Right lobe of liver (tissue), 6 donors: ENCODE measurements around the gene FBXO3. TPM values are rescaled to one million over a fixed set of nuclear protein-coding genes. Genes with fewer than 3 reads are reported as not detected.

ENCODE experiments used
- ATAC-seq, 4 donors: fragments of 200-7000 bp; cut with Tn5 transposase; one replicate each; pipeline ENCODE4 v1.9.1; 2020; ENCODE audit warnings: mild to moderate bottlenecking in 4 of 4, moderate library complexity in 4 of 4
- DNase-seq, 3 donors: peaks; one replicate each; pipeline ENCODE4 v3.0.0-alpha.2; 2020
- H3K27ac ChIP-seq, 3 donors: fragments of 200-600 bp; one replicate each; pipeline ENCODE4 v1.8.0; 2022
- H3K27me3 ChIP-seq, 2 donors: fragments of 200-600 bp; one replicate each; pipeline ENCODE4 v1.8.0; 2022
- H3K36me3 ChIP-seq, 4 donors: fragments of 200-600 bp; sonication (generic) in 1 of 4; one replicate each; pipeline versions ENCODE4 v1.5.1 to v1.8.0; 2017 to 2022; ENCODE audit warnings: control low read depth in 1 of 4
- H3K4me1 ChIP-seq, 4 donors: fragments of 200-600 bp; sonication (generic) in 1 of 4; one replicate each; pipeline versions ENCODE4 v1.5.1 to v1.8.0; 2017 to 2022; ENCODE audit warnings: control low read depth in 1 of 4
- H3K4me3 ChIP-seq, 3 donors: fragments of 200-600 bp; one replicate each; pipeline ENCODE4 v1.8.0; 2022
- H3K9me3 ChIP-seq, 4 donors: fragments of 200-600 bp; sonication (generic) in 1 of 4; one replicate each; pipeline versions ENCODE4 v1.5.1 to v1.8.0; 2017 to 2022; ENCODE audit warnings: control low read depth in 1 of 4
- POLR2A ChIP-seq: fragments of 450-650 bp; IDR thresholded peaks from one replicate; pipeline ENCODE4 v1.6.1; 2017; ENCODE audit warnings: antibody characterized with exemption, mild to moderate bottlenecking
- WGBS: methylation state at CpG from one replicate; pipeline ENCODE4 v1.1.6; 2018; ENCODE audit warnings: low coverage, low lambda C conversion rate; ENCODE audit not compliant: insufficient coverage; ENCODE audit errors: missing lambda C conversion rate; 5-methylcytosine and 5-hydroxymethylcytosine counted together
- intact Hi-C, 2 donors: fragments of 100-400 bp; cut with DNase I; formaldehyde crosslinking; loops; one replicate each; pipeline versions ENCODE4 v1.11.2 to v1.14.1; 2022
- total RNA-seq, 6 experiments: library from RNA; depleted of rRNA in 2 of 6; stranded (reverse); fragments of >200 nt in 2 of 6; fragmentation: NEBNext Ultra II Directional in 3 of 6; extraction: Animal tissue kit (Norgen Biotek cat#: 25700) in 3 of 6; gene quantifications; one replicate each; pipeline versions ENCODE4 v1.1.0 to v1.2.4, GENCODE V29; 2016 to 2023
- TF ChIP-seq, protein P1 (sequence below), 4 donors: fragments of 200-600 bp in 3 of 4; fragments of 450-650 bp in 1 of 4; IDR thresholded peaks; one replicate each; pipeline versions ENCODE4 v1.5.1 to v1.8.0; 2016 to 2022; ENCODE audit warnings: antibody characterized with exemption in 4 of 4, mild to moderate bottlenecking in 2 of 4
- donor health status: DM: no; HTN: yes; CAD: no.
- donor health status: DM: no; HTN: no; CAD: no.
- donor health status: DM: no; HTN: no; CAD: no.
- donor health status: DM: no; HTN: yes; CAD: no.
- donor health status: DM: no; HTN: yes; CAD: no.

Gene FBXO3
- total RNA-seq, 6 experiments from 2014 or later, result 18.3 to 28.7 (median 20.8) TPM

DNA sequence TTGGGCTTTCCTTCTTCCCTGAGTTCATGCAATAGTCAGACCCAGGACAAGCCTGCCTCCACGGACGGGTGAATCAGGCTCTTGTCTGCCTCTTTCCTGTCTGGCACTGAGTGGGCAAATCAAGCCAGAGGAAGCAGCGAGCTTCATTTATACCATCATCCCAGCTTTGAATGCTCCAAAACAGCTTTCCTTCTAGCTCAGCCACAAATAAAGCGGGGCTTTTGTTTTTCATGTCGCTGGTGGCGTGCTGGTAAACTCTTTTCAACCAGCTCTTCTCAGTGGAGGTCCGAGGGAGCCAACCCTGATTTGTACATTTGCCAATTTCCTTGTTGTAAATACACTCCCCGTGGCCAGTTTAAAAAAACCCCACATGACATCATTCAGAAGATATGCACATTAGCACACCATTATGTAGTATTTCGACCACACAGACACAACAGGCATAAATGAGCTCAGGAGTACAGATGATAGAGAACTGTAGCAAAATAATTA lies 82.3 kb downstream of the FBXO3 start:
- WGBS, result 30% methylated on average over 7 of the region's 9 CpGs
- peak; percentile 13 for TF ChIP-seq POLR2A
- TF ChIP-seq, protein P1, sequence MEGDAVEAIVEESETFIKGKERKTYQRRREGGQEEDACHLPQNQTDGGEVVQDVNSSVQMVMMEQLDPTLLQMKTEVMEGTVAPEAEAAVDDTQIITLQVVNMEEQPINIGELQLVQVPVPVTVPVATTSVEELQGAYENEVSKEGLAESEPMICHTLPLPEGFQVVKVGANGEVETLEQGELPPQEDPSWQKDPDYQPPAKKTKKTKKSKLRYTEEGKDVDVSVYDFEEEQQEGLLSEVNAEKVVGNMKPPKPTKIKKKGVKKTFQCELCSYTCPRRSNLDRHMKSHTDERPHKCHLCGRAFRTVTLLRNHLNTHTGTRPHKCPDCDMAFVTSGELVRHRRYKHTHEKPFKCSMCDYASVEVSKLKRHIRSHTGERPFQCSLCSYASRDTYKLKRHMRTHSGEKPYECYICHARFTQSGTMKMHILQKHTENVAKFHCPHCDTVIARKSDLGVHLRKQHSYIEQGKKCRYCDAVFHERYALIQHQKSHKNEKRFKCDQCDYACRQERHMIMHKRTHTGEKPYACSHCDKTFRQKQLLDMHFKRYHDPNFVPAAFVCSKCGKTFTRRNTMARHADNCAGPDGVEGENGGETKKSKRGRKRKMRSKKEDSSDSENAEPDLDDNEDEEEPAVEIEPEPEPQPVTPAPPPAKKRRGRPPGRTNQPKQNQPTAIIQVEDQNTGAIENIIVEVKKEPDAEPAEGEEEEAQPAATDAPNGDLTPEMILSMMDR (IDR thresholded peaks at IDR 0.05), result no peak
- intact Hi-C loops, result loop anchor here in 1 of 2 donors (10.0 kb wide), 1 partner anchor 527 kb away; the partner anchor contains the start of gene CSTF3
- Histone ChIP-seq H3K9me3 (no peaks in the 10 kb centered on the region), H3K36me3 (no peaks in the 10 kb centered on the region), H3K27me3 (no peaks in the 10 kb centered on the region), H3K4me3 (no peak overlapping the region), H3K27ac (peak overlapping the region; percentile 66 to 92 (median 81)), H3K4me1 (peaks cover 0 to 32% (median 11%) of the 10 kb centered on the region in 4 donors)
- peak; percentile 36 to 55 (median 40) for ATAC-seq
- peak in 1 of 3 donors; percentile 44 for DNase-seq

- H3K27me3 ChIP-seq, result no peaks in the 10 kb centered on the region
- peaks cover 0 to 32% (median 11%) of the 10 kb centered on the region in 4 donors for H3K4me1 ChIP-seq
- H3K27ac ChIP-seq, result peak overlapping the region; percentile 66 to 92 (median 81)
- no peaks in the 10 kb centered on the region for H3K36me3 ChIP-seq
- no peak for TF ChIP-seq POLR2A
- TF ChIP-seq, protein P1 (IDR thresholded peaks at IDR 0.05), result no peak
- no peaks in the 10 kb centered on the region for H3K9me3 ChIP-seq
- no peak overlapping the region for H3K4me3 ChIP-seq
- intact Hi-C loops, result loop anchor here in 1 of 2 donors (10.0 kb wide), 1 partner anchor 526 kb away; the partner anchor contains the start of gene CSTF3
- DNase-seq, result no peak
- ATAC-seq, result peak in 3 of 4 donors; percentile 37 to 50 (median 37)
- 36% methylated on average over 6 of the region's 6 CpGs for WGBS
These were observed 83.1 kb downstream of the FBXO3 start for GRCh38 chr11:33691066-33691864.

Other genes starting within 250 kb of the FBXO3 start
- not detected for gene C11orf91, start 73.7 kb downstream of the FBXO3 start, total RNA-seq
- 100 to 1,000 TPM; 145 to 314 (median 197) TPM for gene CD59, start 38.1 kb downstream of the FBXO3 start, total RNA-seq
- gene LMO2, start 117.6 kb upstream of the FBXO3 start, total RNA-seq, result 1 to 10 TPM; 3.6 to 7.6 (median 4.9) TPM